OCI-LY7 (cell line): ENCODE results near the gene BRSK2. TPM values are rescaled to one million over a fixed set of nuclear protein-coding genes. Genes with fewer than 3 reads are reported as not detected.

ENCODE experiments used
- BruUV-seq: library from RNA; stranded (reverse); fragments of 400-500 nt; replicated peaks from 2 replicates; lab custom pipeline; 2021; lab: Mats Ljungman, UMichigan
- CTCF ChIA-PET: fragments of 300-600 bp; sonication (Branson Sonifier 250); formaldehyde crosslinking; loops from one replicate; lab custom pipeline; 2022; ENCODE audit warnings: antibody characterized with exemption; ENCODE audit not compliant: unreplicated experiment; lab: Charles Lee
- POLR2A ChIA-PET: fragments of 300-600 bp; sonication (Branson Sonifier 250); formaldehyde crosslinking; loops from one replicate; lab custom pipeline; 2022; ENCODE audit warnings: antibody characterized with exemption; lab: Charles Lee
- DNase-seq: peaks from one replicate; pipeline ENCODE4 v3.0.0-alpha.2; 2015; ENCODE audit warnings: low spot score
- H2AFZ ChIP-seq: fragments of 200-600 bp; sonication (generic), shearing (Covaris generic); 2 replicates; pipeline ENCODE4 v1.6.1; 2014; ENCODE audit warnings: mild to moderate bottlenecking, antibody characterized with exemption, low read length, moderate library complexity
- H3K27ac ChIP-seq: fragments of 200-600 bp; sonication (generic); 2 replicates; pipeline ENCODE4 v1.5.1; 2014; ENCODE audit warnings: mixed run types, low read depth, mild to moderate bottlenecking, moderate library complexity, low read length, inconsistent platforms; ENCODE audit not compliant: poor library complexity, severe bottlenecking
- H3K36me3 ChIP-seq: fragments of 200-600 bp; sonication (generic); 2 replicates; pipeline ENCODE4 v1.6.1; 2014; ENCODE audit warnings: mild to moderate bottlenecking, antibody characterized with exemption, low read length, moderate library complexity, mixed read lengths; ENCODE audit not compliant: insufficient read depth
- H3K4me1 ChIP-seq: fragments of 200-600 bp; sonication (generic); 2 replicates; pipeline ENCODE4 v1.5.1; 2014; ENCODE audit warnings: mild to moderate bottlenecking, low read length; ENCODE audit not compliant: insufficient read depth, poor library complexity, severe bottlenecking
- H3K4me2 ChIP-seq: fragments of 200-600 bp; sonication (generic); 2 replicates; pipeline ENCODE4 v1.6.1; 2014; ENCODE audit warnings: mild to moderate bottlenecking, low read length
- H3K4me3 ChIP-seq: fragments of 200-600 bp; sonication (generic); 2 replicates; pipeline ENCODE4 v1.5.1; 2014; ENCODE audit warnings: mild to moderate bottlenecking, low read depth, low read length; ENCODE audit not compliant: poor library complexity, severe bottlenecking
- H3K79me2 ChIP-seq: fragments of 200-600 bp; sonication (generic); 2 replicates; pipeline ENCODE4 v1.6.1; 2016; ENCODE audit warnings: low read depth, mild to moderate bottlenecking, low read length, moderate library complexity, mixed read lengths; ENCODE audit not compliant: insufficient read depth
- H3K9me2 ChIP-seq: fragments of 200-600 bp; sonication (generic); 2 replicates; pipeline ENCODE4 v1.6.1; 2016; ENCODE audit warnings: mild to moderate bottlenecking, low read length, mixed read lengths; ENCODE audit not compliant: insufficient read depth
- H3K9me3 ChIP-seq: fragments of 200-600 bp; sonication (generic); 2 replicates; pipeline ENCODE4 v1.6.1; 2014; ENCODE audit warnings: mild to moderate bottlenecking, mixed run types, low read length, mixed read lengths
- H4K20me1 ChIP-seq: fragments of 200-600 bp; sonication (generic); 2 replicates; pipeline ENCODE4 v1.6.1; 2014; ENCODE audit warnings: mild to moderate bottlenecking, antibody characterized with exemption, low read length, moderate library complexity, mixed read lengths; ENCODE audit not compliant: insufficient read depth
- CTCF ChIP-seq: fragments of 200-600 bp; sonication (generic); conservative IDR thresholded peaks from 2 replicates; pipeline ENCODE4 v1.5.1; 2014; ENCODE audit warnings: mild to moderate bottlenecking, antibody characterized with exemption, low read length, moderate library complexity, mixed read lengths
- EZH2phosphoT487 ChIP-seq: fragments of 200-600 bp; sonication (generic); IDR thresholded peaks from 2 replicates; pipeline ENCODE4 v1.6.1; 2018; ENCODE audit warnings: low read depth, borderline replicate concordance, mild to moderate bottlenecking, mixed run types, antibody characterized with exemption, low read length, moderate library complexity, mixed read lengths
- intact Hi-C: fragments of 100-400 bp; cut with micrococcal nuclease; formaldehyde crosslinking; loops from one replicate; pipeline ENCODE4 v1.10.0; 2022; ENCODE audit not compliant: unreplicated experiment
- total RNA-seq, 2 experiments: library from RNA; depleted of rRNA in 1 of 2; stranded (reverse); fragments of >200 nt in 1 of 2; shearing (Covaris generic) in 1 of 2; gene quantifications; 2 replicates each; pipeline ENCODE4 v1.2.3, GENCODE V29; 2014 to 2022

BRSK2 gene
- total RNA-seq, 2 experiments from 2014 or later = not detected

- POLR2A ChIA-PET = no interaction called here
- Histone ChIP-seq H3K4me3 (no peak overlapping the region), H3K9me2 (no peaks in the 10 kb centered on the region), H3K36me3 (no peaks in the 10 kb centered on the region), H3K4me1 (no peaks in the 10 kb centered on the region), H3K27ac (no peak overlapping the region), H4K20me1 (no peaks in the 10 kb centered on the region), H3K79me2 (no peaks in the 10 kb centered on the region), H3K4me2 (no peak overlapping the region), H3K9me3 (no peaks in the 10 kb centered on the region), H2AFZ (no peak overlapping the region)
- CTCF ChIA-PET = no interaction called here
- TF ChIP-seq CTCF (no peak), EZH2phosphoT487 (no peak)
- no peak for DNase-seq
- no TSS peak for BruUV-seq
- intact Hi-C loops = no loop called here
Observed at GRCh38 chr11:1425439-1425838, 35.7 kb downstream of the BRSK2 start.

- DNase-seq = no peak
- Histone ChIP-seq H3K4me2 (no peak overlapping the region), H3K9me3 (no peaks in the 10 kb centered on the region), H2AFZ (no peak overlapping the region), H3K4me1 (no peaks in the 10 kb centered on the region), H3K79me2 (no peaks in the 10 kb centered on the region), H3K9me2 (no peaks in the 10 kb centered on the region), H3K27ac (no peak overlapping the region), H3K36me3 (no peaks in the 10 kb centered on the region), H3K4me3 (no peak overlapping the region), H4K20me1 (no peaks in the 10 kb centered on the region)
- intact Hi-C loops = no loop called here
- no TSS peak for BruUV-seq
- TF ChIP-seq EZH2phosphoT487 = no peak
- no peak for TF ChIP-seq CTCF
- ChIA-PET CTCF (no interaction called here), POLR2A (no interaction called here)
Observed at GRCh38 chr11:1428762-1429316, 39.1 kb downstream of the BRSK2 start.

- POLR2A ChIA-PET = no interaction called here
Observed at GRCh38 chr11:1433568-1433967, 43.8 kb downstream of the BRSK2 start.

More at GRCh38 chr11:1433568-1433967, 43.8 kb downstream of the BRSK2 start:
- no peaks in the 10 kb centered on the region for H3K79me2 ChIP-seq
- H3K4me2 ChIP-seq = no peak overlapping the region
- DNase-seq = no peak
- intact Hi-C loops = no loop called here
- H3K36me3 ChIP-seq = no peaks in the 10 kb centered on the region
- H3K4me3 ChIP-seq = no peak overlapping the region
- no peaks in the 10 kb centered on the region for H3K9me3 ChIP-seq
- no peaks in the 10 kb centered on the region for H3K9me2 ChIP-seq
- BruUV-seq = no TSS peak
- H2AFZ ChIP-seq = no peak overlapping the region
- H4K20me1 ChIP-seq = no peaks in the 10 kb centered on the region
- H3K4me1 ChIP-seq = no peaks in the 10 kb centered on the region
- TF ChIP-seq CTCF = no peak
- no peak for TF ChIP-seq EZH2phosphoT487
- H3K27ac ChIP-seq = no peak overlapping the region
- CTCF ChIA-PET = no interaction called here
